ENCODE measurements around the gene PALLD.

The PALLD gene

GRCh38 chr4:168647646-168648375, 151.0 kb downstream of the PALLD start:
- no peaks in the 10 kb centered on the region for H3K9me2 ChIP-seq (ENCODE audit: low read depth, low read length)
- H3K9me3 ChIP-seq (ENCODE audit: low read length) = no peaks in the 10 kb centered on the region
- no peaks in the 10 kb centered on the region for H3K4me1 ChIP-seq (ENCODE audit: insufficient read depth, low read length, severe bottlenecking)
- H3K27me3 ChIP-seq (ENCODE audit: insufficient read depth, low read length) = no peaks in the 10 kb centered on the region
- H3F3A ChIP-seq (ENCODE audit: insufficient read depth, low read length) = no peaks in the 10 kb centered on the region
- H3K79me2 ChIP-seq (ENCODE audit: insufficient read depth, low read length) = no peaks in the 10 kb centered on the region
- H3K4me2 ChIP-seq (ENCODE audit: low read length) = no peak overlapping the region
- H3K27ac ChIP-seq (ENCODE audit: low read depth, low read length, poor library complexity, severe bottlenecking) = no peak overlapping the region
- H4K20me1 ChIP-seq (ENCODE audit: insufficient read depth, low read length) = no peaks in the 10 kb centered on the region
- no peak overlapping the region for H3K9ac ChIP-seq (ENCODE audit: low read length)
- no peak overlapping the region for H3K4me3 ChIP-seq (ENCODE audit: low read depth, low read length, poor library complexity, severe bottlenecking)
- TF ChIP-seq EZH2 (IDR thresholded peaks at IDR 0.05; ENCODE audit: borderline replicate concordance, low read length) (no peak), CTCF (IDR thresholded peaks at IDR 0.05; ENCODE audit: low read length) (no peak)
- H3K36me3 ChIP-seq (ENCODE audit: insufficient read depth, low read length) = no peaks in the 10 kb centered on the region
- no peak overlapping the region for H2AFZ ChIP-seq (ENCODE audit: low read length)

- H3K9me2 ChIP-seq (ENCODE audit: low read depth, low read length) = no peaks in the 10 kb centered on the region
- H3K4me1 ChIP-seq (ENCODE audit: insufficient read depth, low read length, severe bottlenecking) = no peaks in the 10 kb centered on the region
- no peaks in the 10 kb centered on the region for H3K9me3 ChIP-seq (ENCODE audit: low read length)
- no peak for TF ChIP-seq CTCF (IDR thresholded peaks at IDR 0.05; ENCODE audit: low read length)
- TF ChIP-seq EZH2 (IDR thresholded peaks at IDR 0.05; ENCODE audit: borderline replicate concordance, low read length) = no peak
- H3K4me2 ChIP-seq (ENCODE audit: low read length) = no peak overlapping the region
- no peak overlapping the region for H3K9ac ChIP-seq (ENCODE audit: low read length)
- no peaks in the 10 kb centered on the region for H3K27me3 ChIP-seq (ENCODE audit: insufficient read depth, low read length)
- H4K20me1 ChIP-seq (ENCODE audit: insufficient read depth, low read length) = no peaks in the 10 kb centered on the region
- H3F3A ChIP-seq (ENCODE audit: insufficient read depth, low read length) = no peaks in the 10 kb centered on the region
- H3K79me2 ChIP-seq (ENCODE audit: insufficient read depth, low read length) = no peaks in the 10 kb centered on the region
- no peak overlapping the region for H3K27ac ChIP-seq (ENCODE audit: low read depth, low read length, poor library complexity, severe bottlenecking)
- H3K4me3 ChIP-seq (ENCODE audit: low read depth, low read length, poor library complexity, severe bottlenecking) = no peak overlapping the region
- H3K36me3 ChIP-seq (ENCODE audit: insufficient read depth, low read length) = no peaks in the 10 kb centered on the region
- H2AFZ ChIP-seq (ENCODE audit: low read length) = no peak overlapping the region
Measured at GRCh38 chr4:168648494-168648893, 151.6 kb downstream of the PALLD start.

- no peaks in the 10 kb centered on the region for H4K20me1 ChIP-seq (ENCODE audit: insufficient read depth, low read length)
- H3K79me2 ChIP-seq (ENCODE audit: insufficient read depth, low read length) = no peaks in the 10 kb centered on the region
- TF ChIP-seq EZH2 (IDR thresholded peaks at IDR 0.05; ENCODE audit: borderline replicate concordance, low read length) = no peak
- no peak for TF ChIP-seq CTCF (IDR thresholded peaks at IDR 0.05; ENCODE audit: low read length)
- no peaks in the 10 kb centered on the region for H3F3A ChIP-seq (ENCODE audit: insufficient read depth, low read length)
- no peak overlapping the region for H3K9ac ChIP-seq (ENCODE audit: low read length)
- no peak overlapping the region for H3K4me2 ChIP-seq (ENCODE audit: low read length)
- no peaks in the 10 kb centered on the region for H3K9me2 ChIP-seq (ENCODE audit: low read depth, low read length)
- H3K4me1 ChIP-seq (ENCODE audit: insufficient read depth, low read length, severe bottlenecking) = no peaks in the 10 kb centered on the region
- no peak overlapping the region for H2AFZ ChIP-seq (ENCODE audit: low read length)
- H3K27me3 ChIP-seq (ENCODE audit: insufficient read depth, low read length) = no peaks in the 10 kb centered on the region
- H3K4me3 ChIP-seq (ENCODE audit: low read depth, low read length, poor library complexity, severe bottlenecking) = no peak overlapping the region
- no peaks in the 10 kb centered on the region for H3K9me3 ChIP-seq (ENCODE audit: low read length)
- H3K36me3 ChIP-seq (ENCODE audit: insufficient read depth, low read length) = no peaks in the 10 kb centered on the region
- H3K27ac ChIP-seq (ENCODE audit: low read depth, low read length, poor library complexity, severe bottlenecking) = no peak overlapping the region
Measured at GRCh38 chr4:168648929-168649328, 152.1 kb downstream of the PALLD start.
